Measurements from ENCODE around the gene TP53.

The TP53 gene

DNA sequence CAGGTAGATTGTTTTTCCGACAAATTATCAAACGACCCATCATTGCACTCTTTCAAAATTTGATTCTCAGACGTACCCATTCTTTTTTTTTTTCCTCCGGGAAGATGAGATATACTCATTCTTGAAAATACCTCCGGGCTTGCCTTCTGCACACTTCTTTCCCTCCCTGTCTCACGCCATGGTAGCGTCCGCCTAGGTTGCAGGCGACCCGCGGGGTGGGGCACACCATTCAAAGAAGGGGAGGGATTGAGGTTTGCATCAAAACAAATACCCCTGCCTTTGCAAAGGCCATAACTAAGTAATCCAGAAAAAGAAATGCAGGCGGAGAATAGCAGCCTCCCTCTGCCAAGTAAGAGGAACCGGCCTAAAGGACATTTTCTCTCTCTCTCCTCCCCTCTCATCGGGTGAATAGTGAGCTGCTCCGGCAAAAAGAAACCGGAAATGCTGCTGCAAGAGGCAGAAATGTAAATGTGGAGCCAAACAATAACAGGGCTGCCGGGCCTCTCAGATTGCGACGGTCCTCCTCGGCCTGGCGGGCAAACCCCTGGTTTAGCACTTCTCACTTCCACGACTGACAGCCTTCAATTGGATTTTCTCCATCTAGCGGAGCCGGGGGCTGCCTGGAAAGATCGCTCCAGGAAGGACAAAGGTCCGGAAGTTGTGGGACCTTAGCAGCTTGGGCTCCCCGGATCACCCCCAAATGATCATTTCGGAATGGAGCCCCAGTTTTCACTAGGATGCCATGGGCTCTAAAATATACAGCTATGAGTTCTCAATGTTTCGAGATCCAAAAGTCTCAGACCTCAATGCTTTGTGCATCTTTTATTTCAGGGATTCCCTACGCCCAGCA, 843 bp downstream of the TP53 start (continued):
- TF ChIP-seq ZNF645 (tag by site-specific recombination; IDR thresholded peaks at IDR 0.05) = no peak
- no peak for TF ChIP-seq ZNF140 (tag by site-specific recombination; IDR thresholded peaks at IDR 0.05)
- peak; percentile 84 for TF ChIP-seq ZBTB10 (tag by site-specific recombination; IDR thresholded peaks at IDR 0.05)
- TF ChIP-seq KLF17 (tag by site-specific recombination; IDR thresholded peaks at IDR 0.05) = 0 out of 2 replicates have a peak, but pooled peaks have one; percentile 22
- no peak for TF ChIP-seq ZNF121 (tag by site-specific recombination; IDR thresholded peaks at IDR 0.05)
- peak; percentile 4; the same call in 1 of the 2 replicates for TF ChIP-seq ZNF623 (tag by site-specific recombination; IDR thresholded peaks at IDR 0.05)
- peak; percentile 73 for TF ChIP-seq SP3 (tag by site-specific recombination; IDR thresholded peaks at IDR 0.05)
- no peak for TF ChIP-seq REST (tag by site-specific recombination; IDR thresholded peaks at IDR 0.05)
- TF ChIP-seq ZNF132 (tag by site-specific recombination; IDR thresholded peaks at IDR 0.05; ENCODE audit: borderline replicate concordance) = no peak
- no peak for TF ChIP-seq HIC1 (tag by site-specific recombination; IDR thresholded peaks at IDR 0.05)
- no peak for TF ChIP-seq ZNF274 (IDR thresholded peaks at IDR 0.05; ENCODE audit: low read length)
- no peak for TF ChIP-seq ZNF274 (tag by site-specific recombination; IDR thresholded peaks at IDR 0.05; ENCODE audit: borderline replicate concordance)
- TF ChIP-seq ZBTB21 (tag by site-specific recombination; IDR thresholded peaks at IDR 0.05) = no peak
- TF ChIP-seq, protein P1, sequence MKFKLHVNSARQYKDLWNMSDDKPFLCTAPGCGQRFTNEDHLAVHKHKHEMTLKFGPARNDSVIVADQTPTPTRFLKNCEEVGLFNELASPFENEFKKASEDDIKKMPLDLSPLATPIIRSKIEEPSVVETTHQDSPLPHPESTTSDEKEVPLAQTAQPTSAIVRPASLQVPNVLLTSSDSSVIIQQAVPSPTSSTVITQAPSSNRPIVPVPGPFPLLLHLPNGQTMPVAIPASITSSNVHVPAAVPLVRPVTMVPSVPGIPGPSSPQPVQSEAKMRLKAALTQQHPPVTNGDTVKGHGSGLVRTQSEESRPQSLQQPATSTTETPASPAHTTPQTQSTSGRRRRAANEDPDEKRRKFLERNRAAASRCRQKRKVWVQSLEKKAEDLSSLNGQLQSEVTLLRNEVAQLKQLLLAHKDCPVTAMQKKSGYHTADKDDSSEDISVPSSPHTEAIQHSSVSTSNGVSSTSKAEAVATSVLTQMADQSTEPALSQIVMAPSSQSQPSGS (tag by site-specific recombination; IDR thresholded peaks at IDR 0.05; ENCODE audit: low read depth) = no peak
- TF ChIP-seq ZNF510 (tag by site-specific recombination; IDR thresholded peaks at IDR 0.05; ENCODE audit: insufficient replicate concordance) = no peak
- no peak for TF ChIP-seq ZNF155 (tag by site-specific recombination; IDR thresholded peaks at IDR 0.05)
- no peak for TF ChIP-seq ZNF549 (tag by site-specific recombination; IDR thresholded peaks at IDR 0.05)
- TF ChIP-seq BCL11B (tag by site-specific recombination; IDR thresholded peaks at IDR 0.05; ENCODE audit: low read depth) = no peak
- TF ChIP-seq ZNF391 (tag by site-specific recombination; IDR thresholded peaks at IDR 0.05; ENCODE audit: borderline replicate concordance, low read depth) = peak; percentile 16; the same call in 1 of the 2 replicates
- no peak for TF ChIP-seq ZIC2 (tag by site-specific recombination; IDR thresholded peaks at IDR 0.05)
- TF ChIP-seq ZBTB1 (tag by site-specific recombination; IDR thresholded peaks at IDR 0.05) = no peak
- TF ChIP-seq, protein P2, sequence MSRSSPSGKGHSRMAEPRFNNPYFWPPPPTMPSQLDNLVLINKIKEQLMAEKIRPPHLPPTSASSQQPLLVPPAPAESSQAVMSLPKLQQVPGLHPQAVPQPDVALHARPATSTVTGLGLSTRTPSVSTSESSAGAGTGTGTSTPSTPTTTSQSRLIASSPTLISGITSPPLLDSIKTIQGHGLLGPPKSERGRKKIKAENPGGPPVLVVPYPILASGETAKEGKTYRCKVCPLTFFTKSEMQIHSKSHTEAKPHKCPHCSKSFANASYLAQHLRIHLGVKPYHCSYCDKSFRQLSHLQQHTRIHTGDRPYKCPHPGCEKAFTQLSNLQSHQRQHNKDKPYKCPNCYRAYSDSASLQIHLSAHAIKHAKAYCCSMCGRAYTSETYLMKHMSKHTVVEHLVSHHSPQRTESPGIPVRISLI (tag by site-specific recombination; IDR thresholded peaks at IDR 0.05) = no peak
- no peak for TF ChIP-seq ZBTB48 (tag by site-specific recombination; IDR thresholded peaks at IDR 0.05)
- TF ChIP-seq GLIS2 (tag by site-specific recombination; IDR thresholded peaks at IDR 0.05) = no peak
- no peak for TF ChIP-seq ZNF621 (tag by site-specific recombination; IDR thresholded peaks at IDR 0.05)
- TF ChIP-seq ZFP3 (tag by site-specific recombination; IDR thresholded peaks at IDR 0.05; ENCODE audit: low read depth) = no peak
